BLaER1 treated with 17β-estradiol and CSF1 and Interleukin-3, amounts not matched to agents 10 nM and 100 nM (cell line): ENCODE measurements around the gene GPC5.

ENCODE experiments used
- H3K27ac ChIP-seq, 11 experiments: shearing (Covaris generic); formaldehyde crosslinking; 2 replicates each; pipeline ENCODE4 v1.8.1; 2022
- H3K27me3 ChIP-seq, 11 experiments: shearing (Covaris generic); formaldehyde crosslinking; 2 replicates each; pipeline ENCODE4 v1.8.1; 2022
- H3K36me3 ChIP-seq, 11 experiments: shearing (Covaris generic); formaldehyde crosslinking; 2 replicates each; pipeline ENCODE4 v1.8.1; 2022
- H3K4me1 ChIP-seq, 10 experiments: shearing (Covaris generic); formaldehyde crosslinking; 2 replicates each; pipeline ENCODE4 v1.8.1; 2022
- H3K4me2 ChIP-seq, 11 experiments: shearing (Covaris generic); formaldehyde crosslinking; 2 replicates each; pipeline ENCODE4 v1.8.1; 2022
- H3K4me3 ChIP-seq, 10 experiments: shearing (Covaris generic); formaldehyde crosslinking; 2 replicates each; pipeline ENCODE4 v1.8.1; 2022
- H3K9ac ChIP-seq, 11 experiments: shearing (Covaris generic); formaldehyde crosslinking; 2 replicates each; pipeline ENCODE4 v1.8.1; 2022
- H3K9me3 ChIP-seq, 11 experiments: shearing (Covaris generic); formaldehyde crosslinking; replicated peaks in 1 of 11; 2 replicates each; pipeline ENCODE4 v1.8.1; 2022
- H4K20me1 ChIP-seq, 11 experiments: shearing (Covaris generic); formaldehyde crosslinking; 2 replicates each; pipeline ENCODE4 v1.8.1; 2022
- Cebpa-rat ChIP-seq, 11 experiments: shearing (Covaris generic); IDR thresholded peaks; 2 replicates each; pipeline ENCODE4 v1.8.1; 2022

Gene GPC5

GRCh38 chr13:91710733-91711132, 312.3 kb downstream of the GPC5 start:
- H3K4me2 ChIP-seq = no peak overlapping the region
- no peak overlapping the region for H3K27ac ChIP-seq
- H4K20me1 ChIP-seq = no peaks in the 10 kb centered on the region
- H3K27me3 ChIP-seq = no peaks in the 10 kb centered on the region
- H3K9ac ChIP-seq = no peak overlapping the region
- H3K4me3 ChIP-seq = no peak overlapping the region
- no peak for TF ChIP-seq Cebpa-rat (IDR thresholded peaks at IDR 0.05)
- H3K9me3 ChIP-seq = no peaks in the 10 kb centered on the region
- H3K4me1 ChIP-seq = no peaks in the 10 kb centered on the region
- H3K36me3 ChIP-seq = no peaks in the 10 kb centered on the region

GRCh38 chr13:91714855-91715254, 316.4 kb downstream of the GPC5 start:
- Histone ChIP-seq H4K20me1 (no peaks in the 10 kb centered on the region), H3K4me1 (no peaks in the 10 kb centered on the region), H3K9ac (no peak overlapping the region), H3K27me3 (no peaks in the 10 kb centered on the region), H3K27ac (no peak overlapping the region), H3K4me3 (no peak overlapping the region), H3K4me2 (no peak overlapping the region), H3K9me3 (no peaks in the 10 kb centered on the region), H3K36me3 (no peaks in the 10 kb centered on the region)
- no peak for TF ChIP-seq Cebpa-rat (IDR thresholded peaks at IDR 0.05)

- H3K9ac ChIP-seq = no peak overlapping the region
- TF ChIP-seq Cebpa-rat (IDR thresholded peaks at IDR 0.05) = no peak
- no peaks in the 10 kb centered on the region for H3K9me3 ChIP-seq
Observed at GRCh38 chr13:91716436-91717065, 318.1 kb downstream of the GPC5 start.

GRCh38 chr13:91719033-91719432, 320.6 kb downstream of the GPC5 start:
- Histone ChIP-seq H3K27me3 (no peaks in the 10 kb centered on the region), H3K9me3 (no peaks in the 10 kb centered on the region), H3K4me1 (no peaks in the 10 kb centered on the region), H3K4me2 (no peak overlapping the region), H3K27ac (no peak overlapping the region), H3K9ac (no peak overlapping the region), H4K20me1 (no peaks in the 10 kb centered on the region), H3K4me3 (no peak overlapping the region), H3K36me3 (no peaks in the 10 kb centered on the region)
- no peak for TF ChIP-seq Cebpa-rat (IDR thresholded peaks at IDR 0.05)

More at GRCh38 chr13:91716436-91717065, 318.1 kb downstream of the GPC5 start:
- no peak overlapping the region for H3K4me2 ChIP-seq
- H3K4me1 ChIP-seq = no peaks in the 10 kb centered on the region
- no peaks in the 10 kb centered on the region for H3K27me3 ChIP-seq
- H3K36me3 ChIP-seq = no peaks in the 10 kb centered on the region
- no peak overlapping the region for H3K4me3 ChIP-seq
- no peak overlapping the region for H3K27ac ChIP-seq
- no peaks in the 10 kb centered on the region for H4K20me1 ChIP-seq

GRCh38 chr13:91721413-91721812, 323.0 kb downstream of the GPC5 start:
- no peaks in the 10 kb centered on the region for H3K4me1 ChIP-seq
- no peaks in the 10 kb centered on the region for H3K9me3 ChIP-seq
- no peaks in the 10 kb centered on the region for H3K27me3 ChIP-seq
- H4K20me1 ChIP-seq = no peaks in the 10 kb centered on the region
- H3K4me3 ChIP-seq = no peak overlapping the region
- TF ChIP-seq Cebpa-rat (IDR thresholded peaks at IDR 0.05) = no peak
- H3K9ac ChIP-seq = no peak overlapping the region
- H3K27ac ChIP-seq = no peak overlapping the region
- H3K36me3 ChIP-seq = no peaks in the 10 kb centered on the region
- H3K4me2 ChIP-seq = no peak overlapping the region

GRCh38 chr13:91722267-91722884, 324.0 kb downstream of the GPC5 start:
- H3K36me3 ChIP-seq = no peaks in the 10 kb centered on the region
- H4K20me1 ChIP-seq = no peaks in the 10 kb centered on the region
- no peak overlapping the region for H3K9ac ChIP-seq
- H3K9me3 ChIP-seq = no peaks in the 10 kb centered on the region
- H3K4me2 ChIP-seq = no peak overlapping the region
- no peak overlapping the region for H3K27ac ChIP-seq
- no peak overlapping the region for H3K4me3 ChIP-seq
- no peaks in the 10 kb centered on the region for H3K4me1 ChIP-seq
- TF ChIP-seq Cebpa-rat (IDR thresholded peaks at IDR 0.05) = no peak
- no peaks in the 10 kb centered on the region for H3K27me3 ChIP-seq

GRCh38 chr13:91724591-91724990, 326.2 kb downstream of the GPC5 start:
- Histone ChIP-seq H3K27ac (no peak overlapping the region), H3K4me3 (no peak overlapping the region), H3K27me3 (no peaks in the 10 kb centered on the region), H3K36me3 (no peaks in the 10 kb centered on the region), H3K4me1 (no peaks in the 10 kb centered on the region), H3K9me3 (no peaks in the 10 kb centered on the region), H4K20me1 (no peaks in the 10 kb centered on the region), H3K9ac (no peak overlapping the region), H3K4me2 (no peak overlapping the region)
- TF ChIP-seq Cebpa-rat (IDR thresholded peaks at IDR 0.05) = no peak

- Histone ChIP-seq H3K9ac (no peak overlapping the region), H3K9me3 (no peaks in the 10 kb centered on the region), H3K27me3 (no peaks in the 10 kb centered on the region), H3K4me2 (no peak overlapping the region), H3K36me3 (no peaks in the 10 kb centered on the region), H3K4me1 (no peaks in the 10 kb centered on the region), H3K4me3 (no peak overlapping the region), H3K27ac (no peak overlapping the region), H4K20me1 (no peaks in the 10 kb centered on the region)
- TF ChIP-seq Cebpa-rat (IDR thresholded peaks at IDR 0.05) = no peak
Observed at GRCh38 chr13:91725646-91726045, 327.2 kb downstream of the GPC5 start.

- H3K27ac ChIP-seq = no peak overlapping the region
- no peaks in the 10 kb centered on the region for H3K27me3 ChIP-seq
- no peak overlapping the region for H3K9ac ChIP-seq
- H3K4me1 ChIP-seq = no peaks in the 10 kb centered on the region
- no peaks in the 10 kb centered on the region for H3K36me3 ChIP-seq
- no peak overlapping the region for H3K4me2 ChIP-seq
- no peaks in the 10 kb centered on the region for H4K20me1 ChIP-seq
- no peak overlapping the region for H3K4me3 ChIP-seq
- TF ChIP-seq Cebpa-rat (IDR thresholded peaks at IDR 0.05) = no peak
- no peaks in the 10 kb centered on the region for H3K9me3 ChIP-seq
Observed at GRCh38 chr13:91726671-91727070, 328.2 kb downstream of the GPC5 start.

- H3K9ac ChIP-seq = no peak overlapping the region
- no peak overlapping the region for H3K27ac ChIP-seq
- no peaks in the 10 kb centered on the region for H3K4me1 ChIP-seq
- no peak overlapping the region for H3K4me3 ChIP-seq
- H4K20me1 ChIP-seq = no peaks in the 10 kb centered on the region
- no peaks in the 10 kb centered on the region for H3K27me3 ChIP-seq
- TF ChIP-seq Cebpa-rat (IDR thresholded peaks at IDR 0.05) = no peak
- no peak overlapping the region for H3K4me2 ChIP-seq
- no peaks in the 10 kb centered on the region for H3K36me3 ChIP-seq
- no peaks in the 10 kb centered on the region for H3K9me3 ChIP-seq
Observed at GRCh38 chr13:91729859-91730258, 331.4 kb downstream of the GPC5 start.
